GM21360 (cell line): ENCODE measurements around the gene USP35.

Source experiments
- ATAC-seq: cut with Tn5 transposase; IDR thresholded peaks from one replicate; pipeline ENCODE4 v1.9.1; 2021; ENCODE audit warnings: mild to moderate bottlenecking, moderate library complexity; ENCODE audit not compliant: unreplicated experiment

The USP35 gene

DNA sequence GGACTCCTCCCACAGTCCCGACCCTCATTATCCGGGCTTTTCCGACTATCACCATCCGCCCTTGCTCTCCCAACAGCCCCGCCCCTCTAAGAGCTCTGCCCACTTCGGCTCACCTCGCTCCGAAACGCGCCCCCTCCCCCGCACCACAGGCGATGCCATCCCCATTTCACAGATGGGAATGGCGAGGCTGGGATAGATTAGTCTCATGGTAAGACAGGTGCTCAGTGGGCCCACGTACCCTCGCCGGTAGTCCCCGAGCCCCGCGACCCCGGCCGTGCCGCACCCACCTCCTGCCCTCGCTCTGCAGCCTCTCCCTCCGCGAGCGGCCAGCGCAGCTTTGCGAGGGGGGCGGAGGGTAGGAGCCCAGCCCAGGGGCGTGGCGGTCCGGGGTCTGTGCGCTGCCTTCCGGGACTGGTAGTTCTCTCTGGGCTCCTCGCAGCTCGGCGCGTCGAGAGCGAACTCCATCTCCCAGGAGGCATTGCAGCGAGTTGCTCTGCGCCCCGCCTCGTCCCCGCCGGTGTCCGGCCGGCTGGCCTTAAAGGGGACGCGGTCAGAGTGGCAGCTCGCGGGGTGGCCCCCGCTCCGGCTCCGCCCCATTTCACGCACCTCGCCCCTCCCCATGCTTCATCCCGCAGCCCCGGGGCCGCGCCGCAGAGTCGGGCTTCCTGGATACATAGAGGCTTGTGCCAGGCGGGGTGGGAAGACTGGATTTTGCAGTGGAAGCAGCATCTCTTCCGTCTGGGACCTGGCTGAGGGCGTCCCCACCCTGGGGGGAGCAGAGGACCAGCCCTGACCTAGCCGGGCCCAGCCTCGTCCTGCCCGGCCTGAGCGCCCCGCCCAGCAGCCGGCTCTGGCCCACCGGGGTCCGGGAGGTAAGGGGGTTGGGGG lies at the start of gene USP35, which contains the start of gene KCTD21:
TSS of gene USP35 (plus strand) at position 634 of the 888 bp plus-strand sequence. CDS start 7,327 bp downstream, outside the sequence.
TSS of gene KCTD21 (minus strand) at position 341 of the 888 bp plus-strand sequence. CDS start 14,072 bp downstream, outside the sequence.
- ATAC-seq = peak; percentile 93

GRCh38 chr11:78139422-78140391 lies 49.0 kb upstream of the USP35 start, which contains the start of gene ALG8:
TSS of gene ALG8 (minus strand) at chr11:78139626. CDS start at chr11:78139588, 38 bp downstream.
- peak; percentile 91 for ATAC-seq

DNA sequence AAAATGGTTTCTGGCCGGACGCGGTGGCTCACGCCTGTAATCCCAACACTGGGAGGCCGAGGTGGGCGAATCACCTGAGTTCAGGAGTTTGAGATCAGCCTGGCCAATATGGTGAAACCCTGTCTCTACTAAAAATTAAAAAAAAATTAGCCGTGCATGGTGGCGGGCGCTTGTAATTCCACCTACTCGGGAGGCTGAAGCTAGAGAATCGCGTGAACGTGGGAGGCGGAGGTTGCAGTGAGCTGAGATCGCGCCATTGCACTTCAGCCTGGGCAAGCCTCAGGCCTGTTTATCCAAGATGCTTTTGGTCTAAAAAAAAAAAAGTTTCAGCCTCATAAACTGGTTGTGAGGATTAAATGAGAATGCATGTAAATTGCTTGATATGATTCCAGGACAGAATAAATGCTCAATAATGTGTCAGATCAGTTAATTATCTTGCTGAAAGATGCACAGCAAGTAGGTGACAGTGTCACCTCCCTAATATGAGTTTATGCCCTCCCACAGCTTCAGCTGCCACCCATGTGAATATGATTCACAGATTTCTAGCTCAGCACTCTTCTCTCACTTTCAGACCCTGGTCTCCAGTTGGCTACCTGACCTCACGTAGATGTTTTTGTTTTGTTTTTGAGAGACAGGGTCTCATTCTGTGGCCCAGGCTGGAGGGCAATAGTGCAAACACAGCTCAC lies 48.2 kb upstream of the USP35 start:
- ATAC-seq = no peak

DNA sequence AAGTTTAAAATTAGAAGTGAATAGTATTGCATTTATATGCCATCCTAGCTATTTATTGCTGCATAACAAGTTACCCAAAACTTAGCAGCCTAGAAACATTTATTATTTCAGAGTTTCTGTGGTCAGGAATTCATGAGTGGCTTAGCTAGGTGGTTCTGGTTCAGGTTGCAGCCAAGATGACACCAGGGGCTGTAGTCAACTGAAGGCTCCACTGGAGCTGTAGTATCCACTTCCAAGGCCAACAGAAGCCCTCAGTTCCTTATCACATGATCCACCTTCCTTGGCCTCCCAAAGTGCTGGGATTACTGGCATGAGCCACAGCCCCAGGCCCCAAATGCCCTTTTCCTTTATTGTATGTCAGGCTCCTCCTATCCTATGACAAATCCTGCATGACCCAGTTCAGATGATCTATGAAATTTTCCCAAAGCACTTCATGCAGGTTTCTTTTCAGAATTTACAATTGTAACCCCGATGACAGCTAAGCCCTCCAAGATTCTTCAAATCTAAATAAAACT lies 43.2 kb upstream of the USP35 start:
- no peak for ATAC-seq

DNA sequence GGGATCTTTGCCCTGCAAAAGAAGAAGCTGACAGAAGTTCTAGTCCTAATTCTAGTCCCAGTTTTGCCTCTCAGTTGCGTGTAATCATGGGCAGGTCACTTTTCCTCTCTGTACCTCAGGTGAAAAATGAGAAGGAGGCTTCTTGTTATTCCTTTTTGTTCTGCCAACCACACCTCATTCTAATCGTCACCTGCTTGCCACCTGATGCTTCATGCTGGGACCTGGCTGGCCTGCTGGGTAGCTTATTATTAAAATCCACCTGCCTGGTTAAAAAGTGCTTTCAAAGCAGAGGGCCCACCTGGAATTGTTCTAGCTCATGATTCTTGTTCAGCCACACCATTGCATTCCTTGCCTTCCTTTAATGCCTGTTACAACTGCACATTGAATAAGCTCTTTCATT lies 40.9 kb upstream of the USP35 start:
- no peak for ATAC-seq

DNA sequence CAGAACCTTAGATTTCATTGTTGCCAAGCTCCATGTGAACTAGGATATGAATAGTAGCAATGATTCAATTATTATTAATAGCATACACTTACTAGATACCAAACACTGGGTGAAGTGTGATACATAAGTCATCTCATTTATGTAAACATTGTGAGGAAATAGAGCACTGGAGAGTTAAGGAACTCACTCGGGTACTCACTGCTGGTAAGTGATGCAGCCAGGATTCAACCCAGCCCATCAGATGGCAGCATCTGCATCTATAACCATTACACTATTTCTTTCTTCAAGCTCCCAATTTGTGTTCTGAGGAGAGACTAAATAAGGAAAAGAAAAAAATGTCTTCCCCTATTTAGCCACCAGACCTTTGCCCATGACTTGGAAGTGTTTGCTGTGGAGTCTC lies 39.1 kb upstream of the USP35 start:
- no peak for ATAC-seq

DNA sequence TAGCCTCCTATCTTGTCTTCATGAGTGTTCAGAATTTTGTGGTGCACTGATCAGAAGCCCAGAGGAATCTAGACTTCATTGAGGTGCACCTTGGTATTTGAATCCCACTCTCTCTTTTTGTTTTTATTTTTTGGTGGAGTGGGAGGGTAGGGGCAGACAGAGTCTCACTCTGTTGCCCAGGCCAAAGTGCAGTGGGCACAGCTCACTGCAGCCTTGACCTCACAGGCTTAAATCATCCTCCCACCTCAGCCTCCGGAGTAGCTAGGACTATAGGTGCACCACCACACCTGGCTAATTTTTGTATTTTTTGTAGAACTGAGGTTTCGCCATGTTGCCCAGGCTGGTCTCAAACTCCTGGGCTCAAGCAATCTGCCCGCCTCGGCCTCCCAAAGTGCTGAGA lies 38.4 kb upstream of the USP35 start:
- no peak for ATAC-seq

GRCh38 chr11:78150754-78151153 lies 38.0 kb upstream of the USP35 start:
- no peak for ATAC-seq

- no peak for ATAC-seq
Measured at GRCh38 chr11:78151804-78152203, 36.9 kb upstream of the USP35 start.

- no peak for ATAC-seq
Measured at GRCh38 chr11:78156127-78156844, 32.4 kb upstream of the USP35 start.

GRCh38 chr11:78158987-78159652 lies 29.6 kb upstream of the USP35 start:
- ATAC-seq = no peak

DNA sequence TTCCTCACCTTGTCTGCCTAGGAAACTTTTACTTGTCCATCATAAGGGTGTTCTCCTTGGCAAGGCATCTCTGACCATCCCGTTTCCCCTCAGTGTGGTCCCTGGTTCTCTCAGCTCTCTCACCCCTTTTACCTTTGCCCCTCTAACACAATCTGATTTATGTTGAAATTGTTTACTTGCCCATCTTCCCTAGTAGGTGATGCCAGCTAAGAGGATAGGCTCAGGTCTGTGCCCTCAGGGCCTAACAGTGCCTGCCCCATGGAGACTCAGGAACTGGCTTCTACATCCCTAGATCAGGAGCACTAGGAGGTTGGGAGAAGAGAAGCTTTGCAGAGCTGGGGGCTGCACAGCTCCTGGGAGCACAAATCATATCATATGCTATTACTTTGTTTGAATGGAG lies 28.2 kb upstream of the USP35 start:
- ATAC-seq = no peak

- ATAC-seq = no peak
Measured at GRCh38 chr11:78161346-78161745, 27.4 kb upstream of the USP35 start.

DNA sequence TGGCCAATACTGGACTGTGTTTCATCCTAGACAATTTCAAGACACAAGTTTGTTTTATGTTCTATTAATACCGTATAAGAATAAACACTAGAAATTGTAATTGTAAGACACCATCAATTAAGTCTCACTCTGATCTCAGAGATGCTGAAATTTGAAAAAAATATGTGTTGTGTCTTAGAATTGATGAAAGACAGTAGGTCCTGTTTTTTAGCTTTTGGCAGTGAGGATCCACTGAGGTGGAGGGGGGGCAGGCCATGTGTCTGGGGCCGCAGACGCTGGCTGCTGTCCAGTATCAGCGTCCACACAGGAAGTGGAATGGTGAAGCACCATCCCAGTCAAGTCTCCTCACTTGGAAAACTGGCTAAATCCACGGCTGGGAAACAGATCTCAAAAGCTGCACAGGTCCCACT lies 26.8 kb upstream of the USP35 start:
- no peak for ATAC-seq

GRCh38 chr11:78163828-78164227 lies 24.9 kb upstream of the USP35 start:
- no peak for ATAC-seq

GRCh38 chr11:78164471-78164870 lies 24.2 kb upstream of the USP35 start:
- no peak for ATAC-seq

GRCh38 chr11:78166855-78167469 lies 21.8 kb upstream of the USP35 start:
- ATAC-seq = no peak

- ATAC-seq = no peak
Measured at GRCh38 chr11:78168539-78169477, 19.9 kb upstream of the USP35 start.
